DND-41 (cell line): ENCODE data around the gene STARD10.

Experiments
- CTCF ChIP-seq: IDR thresholded peaks from 2 replicates; pipeline ENCODE4 v1.5.1; 2012; ENCODE audit warnings: borderline replicate concordance, low read length, moderate library complexity, mild to moderate bottlenecking; ENCODE audit not compliant: poor library complexity, severe bottlenecking; ENCODE audit errors: extremely low read depth
- EZH2 ChIP-seq: IDR thresholded peaks from 3 replicates; pipeline ENCODE4 v1.6.1; 2012; ENCODE audit warnings: borderline replicate concordance, low read depth, mild to moderate bottlenecking, moderate library complexity, low read length, inconsistent platforms; ENCODE audit not compliant: severe bottlenecking

- TF ChIP-seq CTCF (no peak), EZH2 (no peak)
Observed at GRCh38 chr11:72760539-72761405, 33.1 kb downstream of the STARD10 start.
